H1 (cell line): ENCODE measurements around the gene ROBO2. TPM values are rescaled to one million over a fixed set of nuclear protein-coding genes. Genes with fewer than 3 reads are reported as not detected.

Source experiments
- CTCF ChIA-PET: fragments of 300-600 bp; sonication (Branson Sonifier 250); formaldehyde crosslinking; loops from one replicate; lab custom pipeline; 2021; ENCODE audit not compliant: partially characterized antibody; lab: Charles Lee
- POLR2A ChIA-PET: fragments of 300-600 bp; sonication (Branson Sonifier 250); formaldehyde crosslinking; loops from one replicate; lab custom pipeline; 2021; ENCODE audit warnings: inconsistent platforms; ENCODE audit not compliant: partially characterized antibody; lab: Charles Lee
- DNase-seq, 2 experiments: peaks; one replicate each; pipeline versions ENCODE4 v3.0.0 to v3.0.0-alpha.2; 2010 to 2022; ENCODE audit warnings: low spot score in 2 of 2, low read depth in 1 of 2, mixed read lengths in 1 of 2
- FAIRE-seq: peaks from 2 replicates; lab custom pipeline; 2011; peaks lifted over from hg19 to GRCh38; lab: Jason Lieb, UNC
- H2AFZ ChIP-seq: 2 replicates; pipeline ENCODE4 v1.8.1; 2012; ENCODE audit warnings: low read length, inconsistent platforms
- H2AK5ac ChIP-seq: 2 replicates; pipeline ENCODE4 v1.6.1; 2013; ENCODE audit warnings: low read depth, low read length
- H2BK120ac ChIP-seq: replicated peaks from 2 replicates; pipeline ENCODE3; 2013; ENCODE audit warnings: low read depth, low read length, inconsistent platforms
- H2BK12ac ChIP-seq: 2 replicates; pipeline ENCODE4 v1.6.1; 2013; ENCODE audit warnings: low read depth, low read length
- H2BK15ac ChIP-seq: 2 replicates; pipeline ENCODE4 v1.6.1; 2013; ENCODE audit warnings: low read length
- H2BK20ac ChIP-seq: 2 replicates; pipeline ENCODE4 v1.6.1; 2013; ENCODE audit warnings: low read length
- H2BK5ac ChIP-seq: 2 replicates; pipeline ENCODE4 v1.6.1; 2013; ENCODE audit warnings: low read depth, low read length
- H3K14ac ChIP-seq: 2 replicates; pipeline ENCODE4 v1.6.1; 2013; ENCODE audit warnings: inconsistent platforms; ENCODE audit not compliant: insufficient read length
- H3K18ac ChIP-seq: 2 replicates; pipeline ENCODE4 v1.6.1; 2013; ENCODE audit warnings: low read length; ENCODE audit errors: extremely low read depth
- H3K23ac ChIP-seq: 2 replicates; pipeline ENCODE4 v1.6.1; 2013; ENCODE audit warnings: inconsistent platforms; ENCODE audit not compliant: insufficient read length
- H3K23me2 ChIP-seq: 2 replicates; pipeline ENCODE4 v1.6.1; 2013; ENCODE audit warnings: low read depth, low read length
- H3K27ac ChIP-seq: 2 replicates; pipeline ENCODE4 v1.6.1; 2011; ENCODE audit warnings: low read depth, low read length, inconsistent platforms
- H3K27me3 ChIP-seq, 4 experiments: replicated peaks in 1 of 4; 1 replicate in 1 of 4; 2 replicates in 3 of 4; pipeline versions ENCODE4 v1.6.1 to v1.8.1; 2011 to 2013; ENCODE audit warnings: low read length in 3 of 4, mild to moderate bottlenecking in 3 of 4, inconsistent platforms in 2 of 4, mixed read lengths in 2 of 4, moderate library complexity in 1 of 4; ENCODE audit not compliant: control insufficient read depth in 3 of 4, insufficient read depth in 3 of 4; ENCODE audit errors: extremely low read depth in 1 of 4
- H3K36me3 ChIP-seq, 4 experiments: 2 replicates each; pipeline versions ENCODE4 v1.6.1 to v1.8.1; 2011 to 2013; ENCODE audit warnings: mild to moderate bottlenecking in 4 of 4, low read length in 3 of 4, moderate library complexity in 2 of 4, control low read depth in 1 of 4, inconsistent platforms in 1 of 4; ENCODE audit not compliant: insufficient read depth in 4 of 4, control insufficient read depth in 2 of 4
- H3K4ac ChIP-seq: replicated peaks from 2 replicates; pipeline ENCODE3; 2013; ENCODE audit warnings: low read length, low read depth, mixed read lengths, inconsistent platforms; ENCODE audit not compliant: insufficient read length
- H3K4me1 ChIP-seq, 4 experiments: replicated peaks in 1 of 4; 1 replicate in 1 of 4; 2 replicates in 3 of 4; pipeline versions ENCODE4 v1.6.1 to v1.8.1; 2011 to 2013; ENCODE audit warnings: low read length in 3 of 4, inconsistent platforms in 2 of 4, mixed read lengths in 1 of 4; ENCODE audit not compliant: insufficient read depth in 4 of 4, control insufficient read depth in 3 of 4
- H3K4me2 ChIP-seq, 2 experiments: 2 replicates each; pipeline versions ENCODE4 v1.6.1 to v1.8.1; 2011 to 2013; ENCODE audit warnings: low read depth in 2 of 2, low read length in 2 of 2, control low read depth in 1 of 2, inconsistent platforms in 1 of 2, mild to moderate bottlenecking in 1 of 2; ENCODE audit not compliant: insufficient read depth in 1 of 2
- H3K4me3 ChIP-seq, 4 experiments: fragments of 200-600, 300-600 bp in 1 of 4; sonication (generic), shearing (Covaris generic), sonication (Bioruptor Twin) in 1 of 4; 2 replicates each; pipeline versions ENCODE4 v1.5.1 to v1.8.1; 2011 to 2016; ENCODE audit warnings: low read length in 4 of 4, low read depth in 3 of 4, control low read depth in 2 of 4, inconsistent platforms in 2 of 4, mild to moderate bottlenecking in 2 of 4, mixed read lengths in 1 of 4, moderate library complexity in 1 of 4; ENCODE audit not compliant: insufficient read depth in 2 of 4; ENCODE audit errors: extremely low read depth in 1 of 4
- H3K56ac ChIP-seq: replicated peaks from 2 replicates; pipeline ENCODE3; 2013; ENCODE audit warnings: low read depth, mild to moderate bottlenecking, mixed read lengths, low read length, inconsistent platforms; ENCODE audit not compliant: insufficient read length
- H3K79me1 ChIP-seq: 2 replicates; pipeline ENCODE4 v1.6.1; 2013; ENCODE audit warnings: low read depth, low read length, control low read depth
- H3K79me2 ChIP-seq, 2 experiments: 2 replicates each; pipeline versions ENCODE4 v1.6.1 to v1.8.1; 2012 to 2013; ENCODE audit warnings: low read length in 2 of 2, mild to moderate bottlenecking in 2 of 2, inconsistent platforms in 1 of 2; ENCODE audit not compliant: insufficient read depth in 2 of 2, control insufficient read depth in 1 of 2
- H3K9ac ChIP-seq, 4 experiments: replicated peaks in 1 of 4; 1 replicate in 1 of 4; 2 replicates in 3 of 4; pipeline versions ENCODE4 v1.6.1 to v1.8.1; 2011 to 2013; ENCODE audit warnings: low read depth in 3 of 4, low read length in 3 of 4, control low read depth in 2 of 4, mild to moderate bottlenecking in 2 of 4, moderate library complexity in 2 of 4, inconsistent platforms in 1 of 4; ENCODE audit errors: extremely low read depth in 1 of 4
- H3K9me3 ChIP-seq, 2 experiments: 2 replicates each; pipeline versions ENCODE4 v1.6.1 to v1.8.1; 2012 to 2013; ENCODE audit warnings: mild to moderate bottlenecking in 2 of 2, moderate library complexity in 2 of 2, control low read depth in 1 of 2, inconsistent platforms in 1 of 2, low read depth in 1 of 2, low read length in 1 of 2, mixed read lengths in 1 of 2; ENCODE audit not compliant: insufficient read depth in 2 of 2
- H4K20me1 ChIP-seq, 2 experiments: replicated peaks in 1 of 2; 2 replicates each; pipeline versions ENCODE3 to v1.8.1; 2011 to 2013; ENCODE audit warnings: inconsistent platforms in 2 of 2, low read length in 2 of 2, mild to moderate bottlenecking in 1 of 2; ENCODE audit not compliant: insufficient read depth in 2 of 2, control insufficient read depth in 1 of 2
- H4K5ac ChIP-seq: 2 replicates; pipeline ENCODE4 v1.6.1; 2013; ENCODE audit warnings: low read length, low read depth, mixed read lengths, inconsistent platforms; ENCODE audit not compliant: insufficient read length
- H4K8ac ChIP-seq: 2 replicates; pipeline ENCODE4 v1.8.0; 2013; ENCODE audit warnings: mild to moderate bottlenecking, moderate library complexity, low read length, inconsistent platforms; ENCODE audit not compliant: insufficient read depth; ENCODE audit errors: extremely low read depth
- H4K91ac ChIP-seq: replicated peaks from 2 replicates; pipeline ENCODE3; 2013; ENCODE audit warnings: low read length, mixed read lengths, inconsistent platforms; ENCODE audit not compliant: insufficient read length
- CTBP2 ChIP-seq: IDR thresholded peaks from 2 replicates; pipeline ENCODE4 v1.7.0; 2011; ENCODE audit warnings: borderline replicate concordance, mild to moderate bottlenecking, moderate library complexity, mixed read lengths, low read length; ENCODE audit not compliant: insufficient read depth, insufficient read length
- EZH2 ChIP-seq: fragments of 200-600 bp; sonication (generic); IDR thresholded peaks from 2 replicates; pipeline ENCODE4 v1.7.1; 2012; ENCODE audit warnings: low read depth, mild to moderate bottlenecking, moderate library complexity, low read length, inconsistent platforms; ENCODE audit not compliant: severe bottlenecking
- HDAC6 ChIP-seq: IDR thresholded peaks from one replicate; pipeline ENCODE4 v1.7.1; 2012; ENCODE audit warnings: low read depth, mild to moderate bottlenecking, inconsistent platforms, low read length, moderate library complexity
- PHF8 ChIP-seq: fragments of 200-600 bp; sonication (generic); conservative IDR thresholded peaks from 2 replicates; pipeline ENCODE4 v1.7.1; 2012; ENCODE audit warnings: low read depth, mild to moderate bottlenecking, inconsistent platforms, low read length, moderate library complexity
- SUZ12 ChIP-seq: fragments of 200-600 bp; sonication (generic); IDR thresholded peaks from 2 replicates; pipeline ENCODE4 v1.6.1; 2012; ENCODE audit warnings: mild to moderate bottlenecking, inconsistent platforms, low read length, moderate library complexity, mixed read lengths
- polyA plus RNA-seq, 7 experiments: library from polyadenylated mRNA; depleted of rRNA in 3 of 7; stranded (reverse) in 5 of 7; unstranded in 2 of 7; fragments of >200 nt in 5 of 7; fragments of 200-250 nt in 2 of 7; gene quantifications; 1 replicate in 5 of 7; 2 replicates in 1 of 7; 4 replicates in 1 of 7; pipeline versions ENCODE4 v1.2.1 to v1.2.3, GENCODE V29; 2011 to 2013; ENCODE audit warnings: missing spikeins in 2 of 7, mixed read lengths in 2 of 7
- total RNA-seq: library from RNA; stranded (reverse); fragmentation: NEBNext Ultra II Directional; extraction: Animal tissue kit (Norgen Biotek cat#: 25700); gene quantifications from 2 replicates; pipeline ENCODE4 v1.2.1, GENCODE V29; 2021

ROBO2 gene
- total and polyA plus RNA-seq, 2 of the 8 experiments (the other 6 are each of a cell fraction or from before 2014, with no cell fraction given): 1.5 to 2.9 TPM

DNA sequence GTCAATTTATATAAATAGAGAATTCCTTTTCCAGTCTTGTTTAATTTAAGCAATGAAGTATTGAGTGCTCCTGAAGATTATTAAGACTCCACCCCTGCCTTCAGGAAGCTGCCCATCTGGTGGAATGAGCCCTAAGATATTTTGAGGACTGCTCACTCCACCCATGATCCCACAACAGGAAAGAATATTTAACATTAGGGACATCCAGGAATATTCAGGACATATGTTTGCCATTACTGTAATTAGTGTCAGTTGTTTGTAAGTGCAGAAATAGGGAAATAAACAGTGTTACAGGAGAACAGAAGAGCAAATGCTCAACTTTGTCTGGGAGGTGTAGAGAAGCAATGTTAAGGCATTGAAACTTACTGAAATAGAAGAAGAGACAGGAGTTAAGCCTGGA lies 375.0 kb downstream of the ROBO2 start:
- CTCF ChIA-PET: no interaction called here

More for the DNA sequence above, 375.0 kb downstream of the ROBO2 start:
- no peak overlapping the region for H4K5ac ChIP-seq
- H3K79me1 ChIP-seq: no peaks in the 10 kb centered on the region
- no peak overlapping the region for H3K4ac ChIP-seq
- no peak overlapping the region for H3K18ac ChIP-seq
- H3K14ac ChIP-seq: no peak overlapping the region
- H2AFZ ChIP-seq: no peak overlapping the region
- no peak overlapping the region for H3K23ac ChIP-seq
- H2AK5ac ChIP-seq: no peak overlapping the region
- no peaks in the 10 kb centered on the region for H3K27me3 ChIP-seq
- H2BK120ac ChIP-seq: no peak overlapping the region
- H3K4me3 ChIP-seq: no peak overlapping the region
- no peak overlapping the region for H3K9ac ChIP-seq
- no peaks in the 10 kb centered on the region for H3K36me3 ChIP-seq
- H3K79me2 ChIP-seq: no peaks in the 10 kb centered on the region
- no peak overlapping the region for H3K27ac ChIP-seq
- no peak overlapping the region for H2BK15ac ChIP-seq
- no peak overlapping the region for H2BK12ac ChIP-seq
- FAIRE-seq: no peak
- no peaks in the 10 kb centered on the region; a peak in 2 of 7 replicates for H3K4me1 ChIP-seq
- no peaks in the 10 kb centered on the region for H4K20me1 ChIP-seq
- TF ChIP-seq HDAC6 (no peak), SUZ12 (no peak), EZH2 (no peak), PHF8 (no peak), CTBP2 (no peak)
- H2BK5ac ChIP-seq: no peak overlapping the region
- H3K9me3 ChIP-seq: no peaks in the 10 kb centered on the region
- H4K8ac ChIP-seq: no peak overlapping the region
- no peak for DNase-seq
- H3K56ac ChIP-seq: no peak overlapping the region
- no peak overlapping the region for H2BK20ac ChIP-seq
- H3K23me2 ChIP-seq: no peaks in the 10 kb centered on the region
- H3K4me2 ChIP-seq: no peak overlapping the region
- no peak overlapping the region for H4K91ac ChIP-seq
- POLR2A ChIA-PET: no interaction called here
